H1 (cell line): ENCODE results near the gene APMAP. TPM values are rescaled to one million over a fixed set of nuclear protein-coding genes. Genes with fewer than 3 reads are reported as not detected.

ENCODE experiments used
- CTCF ChIA-PET: fragments of 300-600 bp; sonication (Branson Sonifier 250); formaldehyde crosslinking; loops from one replicate; lab custom pipeline; 2021; ENCODE audit not compliant: partially characterized antibody; lab: Charles Lee
- POLR2A ChIA-PET: fragments of 300-600 bp; sonication (Branson Sonifier 250); formaldehyde crosslinking; loops from one replicate; lab custom pipeline; 2021; ENCODE audit warnings: inconsistent platforms; ENCODE audit not compliant: partially characterized antibody; lab: Charles Lee
- DNase-seq, 2 experiments: peaks; one replicate each; pipeline versions ENCODE4 v3.0.0 to v3.0.0-alpha.2; 2010 to 2022; ENCODE audit warnings: low spot score in 2 of 2, low read depth in 1 of 2, mixed read lengths in 1 of 2
- FAIRE-seq: peaks from 2 replicates; lab custom pipeline; 2011; peaks lifted over from hg19 to GRCh38; lab: Jason Lieb, UNC
- H2AFZ ChIP-seq: 2 replicates; pipeline ENCODE4 v1.8.1; 2012; ENCODE audit warnings: low read length, inconsistent platforms
- H2AK5ac ChIP-seq: 2 replicates; pipeline ENCODE4 v1.6.1; 2013; ENCODE audit warnings: low read depth, low read length
- H2BK120ac ChIP-seq: replicated peaks from 2 replicates; pipeline ENCODE3; 2013; ENCODE audit warnings: low read depth, low read length, inconsistent platforms
- H2BK12ac ChIP-seq: 2 replicates; pipeline ENCODE4 v1.6.1; 2013; ENCODE audit warnings: low read depth, low read length
- H2BK15ac ChIP-seq: 2 replicates; pipeline ENCODE4 v1.6.1; 2013; ENCODE audit warnings: low read length
- H2BK20ac ChIP-seq: 2 replicates; pipeline ENCODE4 v1.6.1; 2013; ENCODE audit warnings: low read length
- H2BK5ac ChIP-seq: 2 replicates; pipeline ENCODE4 v1.6.1; 2013; ENCODE audit warnings: low read depth, low read length
- H3K14ac ChIP-seq: 2 replicates; pipeline ENCODE4 v1.6.1; 2013; ENCODE audit warnings: inconsistent platforms; ENCODE audit not compliant: insufficient read length
- H3K18ac ChIP-seq: 2 replicates; pipeline ENCODE4 v1.6.1; 2013; ENCODE audit warnings: low read length; ENCODE audit errors: extremely low read depth
- H3K23ac ChIP-seq: 2 replicates; pipeline ENCODE4 v1.6.1; 2013; ENCODE audit warnings: inconsistent platforms; ENCODE audit not compliant: insufficient read length
- H3K23me2 ChIP-seq: 2 replicates; pipeline ENCODE4 v1.6.1; 2013; ENCODE audit warnings: low read depth, low read length
- H3K27ac ChIP-seq: 2 replicates; pipeline ENCODE4 v1.6.1; 2011; ENCODE audit warnings: low read depth, low read length, inconsistent platforms
- H3K27me3 ChIP-seq, 4 experiments: replicated peaks in 1 of 4; 1 replicate in 1 of 4; 2 replicates in 3 of 4; pipeline versions ENCODE4 v1.6.1 to v1.8.1; 2011 to 2013; ENCODE audit warnings: low read length in 3 of 4, mild to moderate bottlenecking in 3 of 4, inconsistent platforms in 2 of 4, mixed read lengths in 2 of 4, moderate library complexity in 1 of 4; ENCODE audit not compliant: control insufficient read depth in 3 of 4, insufficient read depth in 3 of 4; ENCODE audit errors: extremely low read depth in 1 of 4
- H3K36me3 ChIP-seq, 4 experiments: 2 replicates each; pipeline versions ENCODE4 v1.6.1 to v1.8.1; 2011 to 2013; ENCODE audit warnings: mild to moderate bottlenecking in 4 of 4, low read length in 3 of 4, moderate library complexity in 2 of 4, control low read depth in 1 of 4, inconsistent platforms in 1 of 4; ENCODE audit not compliant: insufficient read depth in 4 of 4, control insufficient read depth in 2 of 4
- H3K4ac ChIP-seq: replicated peaks from 2 replicates; pipeline ENCODE3; 2013; ENCODE audit warnings: low read length, low read depth, mixed read lengths, inconsistent platforms; ENCODE audit not compliant: insufficient read length
- H3K4me1 ChIP-seq, 4 experiments: replicated peaks in 1 of 4; 1 replicate in 1 of 4; 2 replicates in 3 of 4; pipeline versions ENCODE4 v1.6.1 to v1.8.1; 2011 to 2013; ENCODE audit warnings: low read length in 3 of 4, inconsistent platforms in 2 of 4, mixed read lengths in 1 of 4; ENCODE audit not compliant: insufficient read depth in 4 of 4, control insufficient read depth in 3 of 4
- H3K4me2 ChIP-seq, 2 experiments: 2 replicates each; pipeline versions ENCODE4 v1.6.1 to v1.8.1; 2011 to 2013; ENCODE audit warnings: low read depth in 2 of 2, low read length in 2 of 2, control low read depth in 1 of 2, inconsistent platforms in 1 of 2, mild to moderate bottlenecking in 1 of 2; ENCODE audit not compliant: insufficient read depth in 1 of 2
- H3K4me3 ChIP-seq, 4 experiments: fragments of 200-600, 300-600 bp in 1 of 4; sonication (generic), shearing (Covaris generic), sonication (Bioruptor Twin) in 1 of 4; 2 replicates each; pipeline versions ENCODE4 v1.5.1 to v1.8.1; 2011 to 2016; ENCODE audit warnings: low read length in 4 of 4, low read depth in 3 of 4, control low read depth in 2 of 4, inconsistent platforms in 2 of 4, mild to moderate bottlenecking in 2 of 4, mixed read lengths in 1 of 4, moderate library complexity in 1 of 4; ENCODE audit not compliant: insufficient read depth in 2 of 4; ENCODE audit errors: extremely low read depth in 1 of 4
- H3K56ac ChIP-seq: replicated peaks from 2 replicates; pipeline ENCODE3; 2013; ENCODE audit warnings: low read depth, mild to moderate bottlenecking, mixed read lengths, low read length, inconsistent platforms; ENCODE audit not compliant: insufficient read length
- H3K79me1 ChIP-seq: 2 replicates; pipeline ENCODE4 v1.6.1; 2013; ENCODE audit warnings: low read depth, low read length, control low read depth
- H3K79me2 ChIP-seq, 2 experiments: 2 replicates each; pipeline versions ENCODE4 v1.6.1 to v1.8.1; 2012 to 2013; ENCODE audit warnings: low read length in 2 of 2, mild to moderate bottlenecking in 2 of 2, inconsistent platforms in 1 of 2; ENCODE audit not compliant: insufficient read depth in 2 of 2, control insufficient read depth in 1 of 2
- H3K9ac ChIP-seq, 4 experiments: replicated peaks in 1 of 4; 1 replicate in 1 of 4; 2 replicates in 3 of 4; pipeline versions ENCODE4 v1.6.1 to v1.8.1; 2011 to 2013; ENCODE audit warnings: low read depth in 3 of 4, low read length in 3 of 4, control low read depth in 2 of 4, mild to moderate bottlenecking in 2 of 4, moderate library complexity in 2 of 4, inconsistent platforms in 1 of 4; ENCODE audit errors: extremely low read depth in 1 of 4
- H3K9me3 ChIP-seq, 2 experiments: 2 replicates each; pipeline versions ENCODE4 v1.6.1 to v1.8.1; 2012 to 2013; ENCODE audit warnings: mild to moderate bottlenecking in 2 of 2, moderate library complexity in 2 of 2, control low read depth in 1 of 2, inconsistent platforms in 1 of 2, low read depth in 1 of 2, low read length in 1 of 2, mixed read lengths in 1 of 2; ENCODE audit not compliant: insufficient read depth in 2 of 2
- H4K20me1 ChIP-seq, 2 experiments: replicated peaks in 1 of 2; 2 replicates each; pipeline versions ENCODE3 to v1.8.1; 2011 to 2013; ENCODE audit warnings: inconsistent platforms in 2 of 2, low read length in 2 of 2, mild to moderate bottlenecking in 1 of 2; ENCODE audit not compliant: insufficient read depth in 2 of 2, control insufficient read depth in 1 of 2
- H4K5ac ChIP-seq: 2 replicates; pipeline ENCODE4 v1.6.1; 2013; ENCODE audit warnings: low read length, low read depth, mixed read lengths, inconsistent platforms; ENCODE audit not compliant: insufficient read length
- H4K8ac ChIP-seq: 2 replicates; pipeline ENCODE4 v1.8.0; 2013; ENCODE audit warnings: mild to moderate bottlenecking, moderate library complexity, low read length, inconsistent platforms; ENCODE audit not compliant: insufficient read depth; ENCODE audit errors: extremely low read depth
- H4K91ac ChIP-seq: replicated peaks from 2 replicates; pipeline ENCODE3; 2013; ENCODE audit warnings: low read length, mixed read lengths, inconsistent platforms; ENCODE audit not compliant: insufficient read length
- CBX5 ChIP-seq: fragments of 300-800, 300-1000 bp; sonication (generic); IDR thresholded peaks from 2 replicates; pipeline ENCODE4 v1.7.1; 2016; ENCODE audit warnings: antibody characterized with exemption, low read length, low read depth
- CBX8 ChIP-seq: fragments of 300-800, 300-1000 bp; sonication (generic); IDR thresholded peaks from 2 replicates; pipeline ENCODE4 v1.7.1; 2016; ENCODE audit warnings: low read depth, low read length, borderline replicate concordance
- CHD1 ChIP-seq: IDR thresholded peaks from 2 replicates; pipeline ENCODE4 v1.6.1; 2012; ENCODE audit warnings: low read depth, low read length, improper control_type of control experiment
- CREB1 ChIP-seq: IDR thresholded peaks from 2 replicates; pipeline ENCODE4 v1.6.1; 2012; ENCODE audit warnings: inconsistent platforms
- FOSL1 ChIP-seq: IDR thresholded peaks from 2 replicates; pipeline ENCODE4 v1.6.1; 2011; ENCODE audit warnings: mild to moderate bottlenecking, low read depth, low read length, moderate library complexity; ENCODE audit not compliant: insufficient read depth
- NANOG ChIP-seq: IDR thresholded peaks from 2 replicates; pipeline ENCODE4 v1.6.1; 2011; ENCODE audit warnings: low read length, low read depth, mild to moderate bottlenecking, inconsistent platforms; ENCODE audit not compliant: insufficient read depth, poor library complexity, severe bottlenecking
- NRF1 ChIP-seq: IDR thresholded peaks from 2 replicates; pipeline ENCODE4 v1.6.1; 2011; ENCODE audit warnings: mild to moderate bottlenecking, low read depth, low read length, improper control_type of control experiment
- POLR2A ChIP-seq, 2 experiments: IDR thresholded peaks; 1 replicate in 1 of 2; 2 replicates in 1 of 2; pipeline ENCODE4 v1.6.1; 2011; ENCODE audit warnings: low read depth in 2 of 2, low read length in 2 of 2, mild to moderate bottlenecking in 2 of 2; ENCODE audit errors: control extremely low read depth in 1 of 2
- SIX5 ChIP-seq: IDR thresholded peaks from 2 replicates; pipeline ENCODE4 v1.6.1; 2011; ENCODE audit warnings: mild to moderate bottlenecking, low read depth, low read length
- SUZ12 ChIP-seq: fragments of 200-600 bp; sonication (generic); IDR thresholded peaks from 2 replicates; pipeline ENCODE4 v1.6.1; 2012; ENCODE audit warnings: mild to moderate bottlenecking, inconsistent platforms, low read length, moderate library complexity, mixed read lengths
- WGBS, 2 experiments: shearing (Covaris generic) in 1 of 2; methylation state at CpG; one replicate each; pipeline versions ENCODE4 v1.1.6 to v1.1.7; 2013 to 2015; ENCODE audit warnings: low lambda C conversion rate in 2 of 2, mixed read lengths in 2 of 2, inconsistent platforms in 1 of 2, low coverage in 1 of 2, missing lambda C conversion rate in 1 of 2; ENCODE audit not compliant: insufficient replicate concordance in 2 of 2, insufficient coverage in 1 of 2, insufficient read length in 1 of 2; ENCODE audit errors: extremely low coverage in 1 of 2, missing lambda C conversion rate in 1 of 2; 5-methylcytosine and 5-hydroxymethylcytosine counted together
- polyA plus RNA-seq, 7 experiments: library from polyadenylated mRNA; depleted of rRNA in 3 of 7; stranded (reverse) in 5 of 7; unstranded in 2 of 7; fragments of >200 nt in 5 of 7; fragments of 200-250 nt in 2 of 7; gene quantifications; 1 replicate in 5 of 7; 2 replicates in 1 of 7; 4 replicates in 1 of 7; pipeline versions ENCODE4 v1.2.1 to v1.2.3, GENCODE V29; 2011 to 2013; ENCODE audit warnings: missing spikeins in 2 of 7, mixed read lengths in 2 of 7
- total RNA-seq: library from RNA; stranded (reverse); fragmentation: NEBNext Ultra II Directional; extraction: Animal tissue kit (Norgen Biotek cat#: 25700); gene quantifications from 2 replicates; pipeline ENCODE4 v1.2.1, GENCODE V29; 2021
- TF ChIP-seq, protein P1 (sequence below): IDR thresholded peaks from 2 replicates; pipeline ENCODE4 v1.6.1; 2012; ENCODE audit warnings: inconsistent platforms

The APMAP gene
- total and polyA plus RNA-seq, 2 of the 8 experiments (the other 6 are each of a cell fraction or from before 2014, with no cell fraction given), result 31.3 to 66.0 TPM

DNA sequence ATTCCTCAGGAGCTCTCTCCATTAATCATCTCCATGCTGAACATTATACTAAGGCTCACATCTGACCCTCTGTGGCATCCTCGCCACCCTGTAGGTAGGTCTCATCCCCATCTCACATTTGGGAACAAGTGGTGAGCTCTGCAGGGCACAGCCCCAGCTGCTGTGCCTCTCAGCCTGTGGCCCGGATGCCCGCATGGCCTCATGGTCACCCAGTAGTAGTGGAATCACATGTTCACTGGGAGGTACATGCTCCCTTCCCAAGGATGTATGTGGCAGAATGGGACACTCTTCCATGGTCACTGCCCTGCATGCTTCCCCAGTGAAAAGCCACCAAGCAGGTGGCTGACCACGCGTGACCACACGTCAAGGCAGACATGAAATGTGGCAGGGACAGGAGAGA, 26.3 kb upstream of the APMAP start:
- H4K91ac ChIP-seq, result no peak overlapping the region
- H3K4ac ChIP-seq, result no peak overlapping the region
- H2BK120ac ChIP-seq, result no peak overlapping the region
- 0 out of 2 replicates have a peak overlapping the region, but pooled peaks have one; percentile 13 for H2BK20ac ChIP-seq
- H3K4me1 ChIP-seq, result peaks cover 0 to 7% (median 6%) of the 10 kb centered on the region in 4 experiments; a peak in 4 of 7 replicates
- no peak overlapping the region for H3K23ac ChIP-seq
- no peak overlapping the region for H2BK12ac ChIP-seq
- TF ChIP-seq, protein P1, sequence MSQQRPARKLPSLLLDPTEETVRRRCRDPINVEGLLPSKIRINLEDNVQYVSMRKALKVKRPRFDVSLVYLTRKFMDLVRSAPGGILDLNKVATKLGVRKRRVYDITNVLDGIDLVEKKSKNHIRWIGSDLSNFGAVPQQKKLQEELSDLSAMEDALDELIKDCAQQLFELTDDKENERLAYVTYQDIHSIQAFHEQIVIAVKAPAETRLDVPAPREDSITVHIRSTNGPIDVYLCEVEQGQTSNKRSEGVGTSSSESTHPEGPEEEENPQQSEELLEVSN, result no peak
- TF ChIP-seq CHD1 (no peak), FOSL1 (no peak), POLR2A (IDR thresholded peaks at IDR 0.05; ENCODE audit: control extremely low read depth in 1 of 2, low read depth in 2 of 2, low read length in 2 of 2) (no peak), CBX8 (no peak), CREB1 (no peak), SIX5 (no peak), SUZ12 (no peak), NRF1 (no peak), CBX5 (no peak), NANOG (no peak)
- H3K79me1 ChIP-seq, result no peaks in the 10 kb centered on the region
- no peaks in the 10 kb centered on the region for H3K9me3 ChIP-seq
- H3K9ac ChIP-seq, result no peak overlapping the region
- H3K56ac ChIP-seq, result no peak overlapping the region
- POLR2A ChIA-PET, result no interaction called here
- no peaks in the 10 kb centered on the region for H3K79me2 ChIP-seq
- no peak for FAIRE-seq
- H3K36me3 ChIP-seq, result no peaks in the 10 kb centered on the region
- no peak overlapping the region for H2AFZ ChIP-seq
- H4K8ac ChIP-seq, result no peak overlapping the region
- H3K4me2 ChIP-seq, result no peak overlapping the region
- no peak overlapping the region for H4K5ac ChIP-seq
- H3K14ac ChIP-seq, result no peak overlapping the region
- peak overlapping the region; percentile 65; the same call in 1 of the 2 replicates for H2BK15ac ChIP-seq
- H2BK5ac ChIP-seq, result no peak overlapping the region
- peak overlapping the region; percentile 68; the same call in 1 of the 2 replicates for H2AK5ac ChIP-seq
- no peak overlapping the region for H3K27ac ChIP-seq
- no peak for DNase-seq
- CTCF ChIA-PET, result interaction anchor here (1.5 kb wide), 1 partner anchor 20 kb away, joined by 4 read pairs; no protein-coding TSS in a partner anchor
- no peaks in the 10 kb centered on the region for H3K27me3 ChIP-seq
- no peaks in the 10 kb centered on the region; the same call in 1 of the 2 replicates for H3K23me2 ChIP-seq
- H3K4me3 ChIP-seq, result no peak overlapping the region
- no peak overlapping the region for H3K18ac ChIP-seq
- 94% methylated on average over 6 of the region's 6 CpGs; no CpG with 5 or more reads in 1 of the 2 experiments for WGBS, 2 experiments
- no peaks in the 10 kb centered on the region for H4K20me1 ChIP-seq
